Loucy (cell line): Measurements from ENCODE around the gene KDR.

Source experiments
- H2AFZ ChIP-seq: fragments of 200-600 bp; sonication (generic); 2 replicates; pipeline ENCODE4 v1.6.0; 2016; ENCODE audit warnings: antibody characterized with exemption, mild to moderate bottlenecking, low read length, moderate library complexity
- H3F3A ChIP-seq: fragments of 200-600 bp; 2 replicates; pipeline ENCODE4 v1.6.0; 2016; ENCODE audit warnings: antibody characterized with exemption, low read depth, mild to moderate bottlenecking
- H3K27me3 ChIP-seq: fragments of 200-600 bp; sonication (generic); 2 replicates; pipeline ENCODE4 v1.6.1; 2014; ENCODE audit warnings: low read length, mild to moderate bottlenecking; ENCODE audit not compliant: insufficient read depth, poor library complexity, severe bottlenecking
- H3K36me3 ChIP-seq: fragments of 200-600 bp; sonication (generic); 2 replicates; pipeline ENCODE4 v1.6.1; 2016; ENCODE audit warnings: low read length; ENCODE audit not compliant: insufficient read depth
- H3K4me1 ChIP-seq: fragments of 200-600 bp; sonication (generic); 2 replicates; pipeline ENCODE4 v1.5.1; 2014; ENCODE audit warnings: low read length, mild to moderate bottlenecking; ENCODE audit not compliant: insufficient read depth, poor library complexity, severe bottlenecking
- H3K4me2 ChIP-seq: fragments of 200-600 bp; sonication (generic); 2 replicates; pipeline ENCODE4 v1.6.0; 2014; ENCODE audit warnings: antibody characterized with exemption, low read length, low read depth, mild to moderate bottlenecking; ENCODE audit not compliant: poor library complexity, severe bottlenecking
- H3K4me3 ChIP-seq: fragments of 200-600 bp; sonication (generic); 2 replicates; pipeline ENCODE4 v1.5.1; 2014; ENCODE audit warnings: low read length, mild to moderate bottlenecking, mixed read lengths; ENCODE audit not compliant: poor library complexity, severe bottlenecking
- H3K79me2 ChIP-seq: fragments of 200-600 bp; sonication (generic); 2 replicates; pipeline ENCODE4 v1.6.1; 2014; ENCODE audit warnings: low read length; ENCODE audit not compliant: insufficient read depth
- H3K9ac ChIP-seq: fragments of 200-600 bp; sonication (generic); 2 replicates; pipeline ENCODE4 v1.6.0; 2014; ENCODE audit warnings: mild to moderate bottlenecking, low read depth, low read length, moderate library complexity; ENCODE audit not compliant: poor library complexity, severe bottlenecking
- H3K9me2 ChIP-seq: fragments of 200-600 bp; sonication (generic); replicated peaks from 2 replicates; pipeline ENCODE4 v1.6.1; 2016; ENCODE audit warnings: low read depth, low read length, mixed read lengths
- H3K9me3 ChIP-seq: fragments of 200-600 bp; sonication (generic); 2 replicates; pipeline ENCODE4 v1.6.1; 2014; ENCODE audit warnings: mild to moderate bottlenecking, antibody characterized with exemption, low read length, low read depth; ENCODE audit not compliant: insufficient read depth
- H4K20me1 ChIP-seq: fragments of 200-600 bp; sonication (generic); 2 replicates; pipeline ENCODE4 v1.6.0; 2014; ENCODE audit warnings: antibody characterized with exemption, low read length, mild to moderate bottlenecking; ENCODE audit not compliant: insufficient read depth, poor library complexity, severe bottlenecking
- CTCF ChIP-seq: fragments of 200-600 bp; sonication (generic); conservative IDR thresholded peaks from 2 replicates; pipeline ENCODE4 v1.5.1; 2014; ENCODE audit warnings: mild to moderate bottlenecking, antibody characterized with exemption, low read length
- EZH2phosphoT487 ChIP-seq: fragments of 200-600 bp; IDR thresholded peaks from 2 replicates; pipeline ENCODE4 v1.6.1; 2018; ENCODE audit warnings: antibody characterized with exemption, mild to moderate bottlenecking, moderate library complexity, borderline replicate concordance

KDR gene

GRCh38 chr4:55032788-55033187 is 92.6 kb downstream of the KDR start:
- Histone ChIP-seq H3K79me2 (no peaks in the 10 kb centered on the region), H3F3A (no peaks in the 10 kb centered on the region), H3K36me3 (no peaks in the 10 kb centered on the region), H3K9me3 (no peaks in the 10 kb centered on the region), H4K20me1 (no peaks in the 10 kb centered on the region), H3K9ac (no peak overlapping the region), H3K4me3 (no peak overlapping the region), H3K4me2 (no peak overlapping the region), H3K4me1 (no peaks in the 10 kb centered on the region), H3K9me2 (no peaks in the 10 kb centered on the region), H3K27me3 (no peaks in the 10 kb centered on the region), H2AFZ (no peak overlapping the region)
- TF ChIP-seq CTCF, result no peak
- TF ChIP-seq EZH2phosphoT487, result no peak

GRCh38 chr4:55032179-55032578 is 93.2 kb downstream of the KDR start:
- TF ChIP-seq CTCF, result no peak
- H3K9me3 ChIP-seq, result no peaks in the 10 kb centered on the region
- no peaks in the 10 kb centered on the region for H3K27me3 ChIP-seq
- no peaks in the 10 kb centered on the region for H3K9me2 ChIP-seq
- H3F3A ChIP-seq, result no peaks in the 10 kb centered on the region
- H2AFZ ChIP-seq, result no peak overlapping the region
- H3K4me2 ChIP-seq, result no peak overlapping the region
- no peaks in the 10 kb centered on the region for H4K20me1 ChIP-seq
- H3K36me3 ChIP-seq, result no peaks in the 10 kb centered on the region
- H3K79me2 ChIP-seq, result no peaks in the 10 kb centered on the region
- no peak overlapping the region for H3K9ac ChIP-seq
- no peak overlapping the region for H3K4me3 ChIP-seq
- H3K4me1 ChIP-seq, result no peaks in the 10 kb centered on the region

GRCh38 chr4:55031158-55031557 is 94.2 kb downstream of the KDR start:
- Histone ChIP-seq H3K4me1 (no peaks in the 10 kb centered on the region), H3K79me2 (no peaks in the 10 kb centered on the region), H3K9me3 (no peaks in the 10 kb centered on the region), H3K4me2 (no peak overlapping the region), H2AFZ (no peak overlapping the region), H3K27me3 (no peaks in the 10 kb centered on the region), H3F3A (no peaks in the 10 kb centered on the region), H4K20me1 (no peaks in the 10 kb centered on the region), H3K9ac (no peak overlapping the region), H3K9me2 (no peaks in the 10 kb centered on the region), H3K36me3 (no peaks in the 10 kb centered on the region), H3K4me3 (no peak overlapping the region)
- TF ChIP-seq CTCF (no peak), EZH2phosphoT487 (no peak)
